Transverse colon (tissue), 4 donors: ENCODE results near the gene RAB34. TPM values are rescaled to one million over a fixed set of nuclear protein-coding genes. Genes with fewer than 3 reads are reported as not detected.
A peak's percentile ranks its signal among the peaks of the same experiment; 100 is the strongest.

ENCODE experiments used
- DNase-seq: peaks from one replicate; pipeline ENCODE4 v3.0.0-alpha.2; 2019
- H3K27ac ChIP-seq, 4 donors: fragments of 200-600 bp; sonication (generic); 2 replicates each; pipeline ENCODE4 v1.5.1; 2016 to 2018; ENCODE audit warnings: inconsistent platforms in 4 of 4
- H3K27me3 ChIP-seq: fragments of 200-600 bp; sonication (generic); 2 replicates; pipeline ENCODE4 v1.5.1; 2017; ENCODE audit warnings: inconsistent platforms
- H3K36me3 ChIP-seq, 4 donors: fragments of 200-600 bp; sonication (generic); 2 replicates each; pipeline ENCODE4 v1.5.1; 2017 to 2019; ENCODE audit warnings: inconsistent platforms in 4 of 4
- H3K4me1 ChIP-seq, 4 donors: fragments of 200-600 bp; sonication (generic); 2 replicates each; pipeline ENCODE4 v1.5.1; 2017 to 2020; ENCODE audit warnings: inconsistent platforms in 4 of 4
- H3K4me3 ChIP-seq, 4 donors: fragments of 200-600 bp; sonication (generic); 1 replicate in 1 of 4; 2 replicates in 3 of 4; pipeline versions ENCODE4 v1.5.1 to v1.6.1; 2017 to 2019; ENCODE audit warnings: inconsistent platforms in 4 of 4
- H3K9me3 ChIP-seq, 2 donors: fragments of 200-600 bp; sonication (generic); 2 replicates each; pipeline ENCODE4 v1.5.1; 2017 to 2019; ENCODE audit warnings: inconsistent platforms in 2 of 2
- EP300 ChIP-seq: sonication (generic); formaldehyde crosslinking; IDR thresholded peaks from one replicate; pipeline ENCODE4 v1.6.1; 2017; ENCODE audit warnings: antibody characterized with exemption, low read depth
- POLR2A ChIP-seq: fragments of 450-650 bp; IDR thresholded peaks from one replicate; pipeline ENCODE4 v1.6.1; 2016; ENCODE audit warnings: antibody characterized with exemption, mild to moderate bottlenecking, moderate library complexity
- POLR2AphosphoS5 ChIP-seq, 3 donors: sonication (generic); formaldehyde crosslinking; IDR thresholded peaks; one replicate each; pipeline ENCODE4 v1.6.1; 2016; ENCODE audit warnings: antibody characterized with exemption in 3 of 3
- WGBS, 2 donors: methylation state at CpG; one replicate each; pipeline ENCODE4 v1.1.5; 2018; ENCODE audit warnings: low coverage in 1 of 2; 5-methylcytosine and 5-hydroxymethylcytosine counted together
- in situ Hi-C, 4 donors: fragments of 200-750 bp; cut with MboI; loops; one replicate each; pipeline versions ENCODE4 v1.15.0 to v1.15.1; 2017; ENCODE audit warnings: low sequenced_read_pairs in 3 of 4, low pct_ligation_motif_present in 1 of 4, low pct_unique_long_range_greater_than_20kb in 1 of 4
- intact Hi-C: fragments of 100-400 bp; cut with DNase I; formaldehyde crosslinking; loops from one replicate; pipeline ENCODE4 v1.15.1; 2023; ENCODE audit warnings: low total_unique reads
- total RNA-seq, 4 donors: library from RNA; depleted of rRNA; stranded (reverse); fragments of >200 nt; gene quantifications; one replicate each; pipeline ENCODE4 v1.1.0, GENCODE V29; 2016
- TF ChIP-seq, protein P1 (sequence below), 5 experiments: fragments of 200-600 bp in 3 of 5; fragments of 450-650 bp in 2 of 5; sonication (generic) in 3 of 5; IDR thresholded peaks; 1 replicate in 2 of 5; 2 replicates in 3 of 5; pipeline ENCODE4 v1.5.1; 2016 to 2017; ENCODE audit warnings: antibody characterized with exemption in 5 of 5, inconsistent platforms in 3 of 5, mild to moderate bottlenecking in 2 of 5, moderate library complexity in 1 of 5

The RAB34 gene
- total RNA-seq, 4 donors from 2014 or later, result 41.1 to 60.5 (median 50.0) TPM

- intact Hi-C loops (loop anchor here (10.0 kb wide), 1 partner anchor 52 kb away; no protein-coding TSS in a partner anchor), in situ Hi-C loops (loop anchor here in 3 of 4 donors (25.0 kb wide), 2 partner anchors 124 to 149 kb away; partner anchors contain the start of genes DHRS13 (in 2 of the 3) and FLOT2 (in 1 of the 3))
- H3K4me1 ChIP-seq, result peaks cover 0 to 17% (median 7%) of the 10 kb centered on the region in 4 donors
- H3K36me3 ChIP-seq, result peaks cover 0 to 19% (median 3%) of the 10 kb centered on the region in 4 donors
- TF ChIP-seq EP300 (no peak), POLR2AphosphoS5 (IDR thresholded peaks at IDR 0.05) (no peak)
- TF ChIP-seq, protein P1, sequence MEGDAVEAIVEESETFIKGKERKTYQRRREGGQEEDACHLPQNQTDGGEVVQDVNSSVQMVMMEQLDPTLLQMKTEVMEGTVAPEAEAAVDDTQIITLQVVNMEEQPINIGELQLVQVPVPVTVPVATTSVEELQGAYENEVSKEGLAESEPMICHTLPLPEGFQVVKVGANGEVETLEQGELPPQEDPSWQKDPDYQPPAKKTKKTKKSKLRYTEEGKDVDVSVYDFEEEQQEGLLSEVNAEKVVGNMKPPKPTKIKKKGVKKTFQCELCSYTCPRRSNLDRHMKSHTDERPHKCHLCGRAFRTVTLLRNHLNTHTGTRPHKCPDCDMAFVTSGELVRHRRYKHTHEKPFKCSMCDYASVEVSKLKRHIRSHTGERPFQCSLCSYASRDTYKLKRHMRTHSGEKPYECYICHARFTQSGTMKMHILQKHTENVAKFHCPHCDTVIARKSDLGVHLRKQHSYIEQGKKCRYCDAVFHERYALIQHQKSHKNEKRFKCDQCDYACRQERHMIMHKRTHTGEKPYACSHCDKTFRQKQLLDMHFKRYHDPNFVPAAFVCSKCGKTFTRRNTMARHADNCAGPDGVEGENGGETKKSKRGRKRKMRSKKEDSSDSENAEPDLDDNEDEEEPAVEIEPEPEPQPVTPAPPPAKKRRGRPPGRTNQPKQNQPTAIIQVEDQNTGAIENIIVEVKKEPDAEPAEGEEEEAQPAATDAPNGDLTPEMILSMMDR (IDR thresholded peaks at IDR 0.05), result no peak
- H3K4me3 ChIP-seq, result no peak overlapping the region
- WGBS, 2 donors, result 79 to 92% methylated on average over 1 of the region's 1 CpG
- no peaks in the 10 kb centered on the region for H3K27me3 ChIP-seq
- H3K9me3 ChIP-seq, result no peaks in the 10 kb centered on the region
- DNase-seq, result no peak
- H3K27ac ChIP-seq, result peak overlapping the region in 1 of 4 donors; percentile 6
These were observed 45.6 kb upstream of the RAB34 start for GRCh38 chr17:28763137-28763799.

DNA sequence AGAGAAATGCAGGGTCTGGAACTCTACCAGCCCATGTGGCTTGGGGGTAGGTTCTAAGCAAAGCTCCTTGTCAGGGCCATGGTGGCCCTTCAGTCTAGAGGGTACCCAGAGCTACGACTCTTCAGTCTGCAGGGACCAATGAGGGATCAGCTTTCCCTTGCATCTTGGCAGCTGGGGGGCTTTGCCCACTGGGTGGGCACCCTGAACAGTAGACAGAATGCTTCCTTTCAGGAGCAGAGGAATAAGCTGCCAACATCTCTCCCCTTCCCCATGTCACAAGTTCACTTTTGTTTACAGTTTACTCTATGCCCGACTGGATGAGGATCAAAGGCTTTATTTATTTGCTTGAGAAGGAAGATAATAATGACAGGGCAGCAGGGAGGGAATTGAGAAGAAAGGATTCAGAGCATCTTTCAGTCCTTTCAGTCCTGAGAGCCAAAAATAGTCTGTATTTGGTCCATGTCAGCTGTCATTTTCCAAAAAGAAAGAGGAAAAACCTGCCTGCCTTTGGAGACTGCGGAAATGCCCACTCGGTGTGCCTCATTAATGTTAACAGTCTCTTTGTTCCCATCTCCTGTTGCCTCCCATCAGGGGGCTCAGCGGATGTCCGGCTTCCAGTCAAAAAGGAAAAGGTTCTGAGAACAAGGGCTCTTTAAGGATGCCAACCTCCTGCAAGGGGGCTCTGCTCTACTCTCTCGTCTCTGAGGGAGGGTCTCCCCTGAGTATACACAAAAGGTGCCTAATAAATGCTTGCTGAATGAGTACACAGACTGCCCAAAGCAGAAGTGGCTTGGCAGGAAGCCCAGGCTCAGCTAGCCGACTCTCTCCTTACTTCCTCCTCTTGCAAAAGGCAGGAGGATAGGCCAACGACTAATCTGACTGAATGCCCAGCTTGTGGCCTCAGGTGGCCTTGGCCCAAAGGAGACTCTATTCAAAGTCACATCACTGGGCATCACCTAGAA lies 43.2 kb upstream of the RAB34 start:
- peaks cover 0 to 17% (median 3%) of the 10 kb centered on the region in 4 donors for H3K36me3 ChIP-seq
- intact Hi-C loops, result loop anchor here (10.0 kb wide), 1 partner anchor 54 kb away; no protein-coding TSS in a partner anchor
- DNase-seq, result peak; percentile 59
- no peak overlapping the region for H3K4me3 ChIP-seq
- in situ Hi-C loops, result loop anchor here in 3 of 4 donors (25.0 kb wide), 2 partner anchors 126 to 151 kb away; partner anchors contain the start of genes DHRS13 (in 2 of the 3) and FLOT2 (in 1 of the 3)
- 44 to 47% methylated on average over 5 to 9 of the region's 9 CpGs for WGBS, 2 donors
- H3K4me1 ChIP-seq, result peaks cover 0 to 17% (median 7%) of the 10 kb centered on the region in 4 donors
- H3K27ac ChIP-seq, result peak overlapping the region in 2 of 4 donors; percentile 15 to 21
- TF ChIP-seq POLR2A (no peak), EP300 (no peak), POLR2AphosphoS5 (IDR thresholded peaks at IDR 0.05) (no peak)
- TF ChIP-seq, protein P1 (IDR thresholded peaks at IDR 0.05), result no peak
- H3K27me3 ChIP-seq, result no peaks in the 10 kb centered on the region
- no peaks in the 10 kb centered on the region for H3K9me3 ChIP-seq

- WGBS, 2 donors, result 95 to 100% methylated on average over 2 to 18 of the region's 18 CpGs
- Histone ChIP-seq H3K36me3 (peaks cover 0 to 11% (median 3%) of the 10 kb centered on the region in 4 donors), H3K4me3 (no peak overlapping the region), H3K9me3 (no peaks in the 10 kb centered on the region), H3K27me3 (no peaks in the 10 kb centered on the region), H3K4me1 (peaks cover 0 to 17% (median 7%) of the 10 kb centered on the region in 4 donors), H3K27ac (no peak overlapping the region)
- in situ Hi-C loops (loop anchor here (10.0 to 25.0 kb wide), 3 partner anchors 128 to 155 kb away; partner anchors contain the start of genes DHRS13 (in 2 of the 4) and FLOT2 (in 1 of the 4)), intact Hi-C loops (no loop called here)
- TF ChIP-seq POLR2A, result no peak
- TF ChIP-seq, protein P1 (IDR thresholded peaks at IDR 0.05), result no peak
- TF ChIP-seq POLR2AphosphoS5 (IDR thresholded peaks at IDR 0.05), result no peak
- no peak for TF ChIP-seq EP300
- no peak for DNase-seq
These were observed 41.7 kb upstream of the RAB34 start for GRCh38 chr17:28759256-28759865.
